GM12878 (cell line): ENCODE data around the gene ARID4B. TPM values are rescaled to one million over a fixed set of nuclear protein-coding genes. Genes with fewer than 3 reads are reported as not detected.
A peak's percentile ranks its signal among the peaks of the same experiment; 100 is the strongest.

Experiments
- IRF5 ChIP-seq: fragments of 450-650 bp; IDR thresholded peaks from 2 replicates; pipeline ENCODE4 v1.6.1; 2017; ENCODE audit warnings: borderline replicate concordance
- MXI1 ChIP-seq: fragments of 150-350 bp; IDR thresholded peaks from 2 replicates; pipeline ENCODE4 v1.6.1; 2011; ENCODE audit warnings: low read depth, mild to moderate bottlenecking, inconsistent platforms, low read length, improper control_type of control experiment
- NBN ChIP-seq: fragments of 450-650 bp; IDR thresholded peaks from 2 replicates; pipeline ENCODE4 v1.6.1; 2016
- PKNOX1 ChIP-seq: fragments of 450-650 bp; IDR thresholded peaks from 2 replicates; pipeline ENCODE4 v1.6.1; 2016; ENCODE audit warnings: mild to moderate bottlenecking
- POLR2AphosphoS2 ChIP-seq: IDR thresholded peaks from 2 replicates; pipeline ENCODE4 v1.6.1; 2011; ENCODE audit warnings: low read depth, mild to moderate bottlenecking, low read length, improper control_type of control experiment, moderate library complexity
- STAT1 ChIP-seq: fragments of 450-650 bp; conservative IDR thresholded peaks from 2 replicates; pipeline ENCODE4 v1.6.1; 2014; ENCODE audit warnings: antibody characterized with exemption, mild to moderate bottlenecking
- ZBTB33 ChIP-seq: fragments of 450-650 bp; IDR thresholded peaks from 2 replicates; pipeline ENCODE4 v1.6.1; 2017; ENCODE audit warnings: mild to moderate bottlenecking
- polyA plus RNA-seq, 11 experiments: library from polyadenylated mRNA; depleted of rRNA in 4 of 11; unstranded in 6 of 11; stranded (reverse) in 5 of 11; fragments of >200 nt; fragmentation: Nextera tagmentation in 4 of 11; fragmentation: Illumina TruSeq in 1 of 11; extraction: Ambion mirVana in 4 of 11; extraction: Trizol in 1 of 11; gene quantifications; 1 replicate in 1 of 11; 2 replicates in 10 of 11; pipeline versions ENCODE4 v1.2.1 to v1.2.3, GENCODE V29; 2011 to 2016; ENCODE audit warnings: inconsistent platforms in 2 of 11, missing spikeins in 2 of 11, low read depth in 1 of 11
- total RNA-seq, 4 experiments: library from RNA; depleted of rRNA in 3 of 4; stranded (reverse); fragments of >200 nt in 3 of 4; fragmentation: Illumina TruSeq in 1 of 4; extraction: Trizol in 1 of 4; gene quantifications; 2 replicates each; pipeline versions ENCODE4 v1.2.1 to v1.2.3, GENCODE V29; 2013 to 2021

Gene ARID4B
- total and polyA plus RNA-seq, 10 of the 15 experiments (the other 5 are each of a cell fraction or from before 2014, with no cell fraction given), result 13.6 to 39.1 (median 28.0) TPM

- TF ChIP-seq ZBTB33 (no peak), PKNOX1 (no peak), STAT1 (no peak), POLR2AphosphoS2 (no peak), NBN (no peak), MXI1 (0 out of 2 replicates have a peak, but pooled peaks have one; percentile 12), IRF5 (no peak)
These were observed 74.6 kb downstream of the ARID4B start (continued) for GRCh38 chr1:235253219-235253962.
